OCI-LY3 (cell line): ENCODE results near the gene C10orf53.

Experiments
- EZH2phosphoT487 ChIP-seq: fragments of 200-600 bp; shearing (Covaris generic); IDR thresholded peaks from 2 replicates; pipeline ENCODE4 v1.6.1; 2018; ENCODE audit warnings: antibody characterized with exemption, mixed run types, low read depth
- TF ChIP-seq, protein P1 (sequence below): fragments of 200-600, 300-600 bp; sonication (generic); IDR thresholded peaks from 2 replicates; pipeline ENCODE4 v1.5.1; 2014; ENCODE audit warnings: antibody characterized with exemption, low read length, low read depth

DNA sequence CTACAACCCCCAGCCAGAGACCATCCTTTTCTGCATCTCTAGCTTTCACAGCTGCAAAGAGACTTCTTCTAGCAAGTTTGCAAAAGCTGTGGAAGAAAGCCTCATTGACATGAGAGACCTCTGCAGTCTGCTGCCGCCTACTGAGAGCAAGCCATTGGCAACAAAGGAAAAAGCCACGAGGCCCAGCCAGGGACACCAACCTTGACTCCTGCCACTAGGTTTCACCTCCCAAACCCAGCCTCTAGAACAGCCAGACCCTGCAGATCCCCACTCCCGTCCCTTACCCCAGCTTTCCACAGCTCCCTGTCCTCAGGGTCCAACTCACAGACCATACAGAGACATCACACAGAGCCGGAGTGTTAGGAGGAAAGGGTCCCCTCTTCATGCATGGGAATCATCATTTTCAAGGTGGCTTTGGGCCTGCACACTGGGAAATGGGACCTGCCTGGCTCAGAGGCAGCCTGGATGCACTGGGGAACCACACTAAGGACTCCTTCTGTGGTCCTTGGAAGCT, 14.6 kb upstream of the C10orf53 start:
- TF ChIP-seq, protein P1, sequence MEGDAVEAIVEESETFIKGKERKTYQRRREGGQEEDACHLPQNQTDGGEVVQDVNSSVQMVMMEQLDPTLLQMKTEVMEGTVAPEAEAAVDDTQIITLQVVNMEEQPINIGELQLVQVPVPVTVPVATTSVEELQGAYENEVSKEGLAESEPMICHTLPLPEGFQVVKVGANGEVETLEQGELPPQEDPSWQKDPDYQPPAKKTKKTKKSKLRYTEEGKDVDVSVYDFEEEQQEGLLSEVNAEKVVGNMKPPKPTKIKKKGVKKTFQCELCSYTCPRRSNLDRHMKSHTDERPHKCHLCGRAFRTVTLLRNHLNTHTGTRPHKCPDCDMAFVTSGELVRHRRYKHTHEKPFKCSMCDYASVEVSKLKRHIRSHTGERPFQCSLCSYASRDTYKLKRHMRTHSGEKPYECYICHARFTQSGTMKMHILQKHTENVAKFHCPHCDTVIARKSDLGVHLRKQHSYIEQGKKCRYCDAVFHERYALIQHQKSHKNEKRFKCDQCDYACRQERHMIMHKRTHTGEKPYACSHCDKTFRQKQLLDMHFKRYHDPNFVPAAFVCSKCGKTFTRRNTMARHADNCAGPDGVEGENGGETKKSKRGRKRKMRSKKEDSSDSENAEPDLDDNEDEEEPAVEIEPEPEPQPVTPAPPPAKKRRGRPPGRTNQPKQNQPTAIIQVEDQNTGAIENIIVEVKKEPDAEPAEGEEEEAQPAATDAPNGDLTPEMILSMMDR = no peak
- TF ChIP-seq EZH2phosphoT487 = no peak
